Liver (tissue), 9 donors: ENCODE measurements around the gene SPA17. TPM values are rescaled to one million over a fixed set of nuclear protein-coding genes. Genes with fewer than 3 reads are reported as not detected.

Experiments
- DNase-seq: peaks from one replicate; pipeline ENCODE4 v3.0.0-alpha.2; 2017; ENCODE audit warnings: low spot score
- H3K27ac ChIP-seq, 2 donors: one replicate each; pipeline ENCODE4 v1.7.0; 2013; ENCODE audit warnings: inconsistent platforms in 2 of 2, low read length in 2 of 2, control low read depth in 1 of 2, low read depth in 1 of 2, mild to moderate bottlenecking in 1 of 2
- H3K27me3 ChIP-seq, 4 donors: one replicate each; pipeline versions ENCODE4 v1.6.1 to v1.7.0; 2013; ENCODE audit warnings: low read length in 3 of 4, inconsistent platforms in 1 of 4, mild to moderate bottlenecking in 1 of 4, moderate library complexity in 1 of 4; ENCODE audit not compliant: control insufficient read depth in 4 of 4, insufficient read depth in 4 of 4
- H3K36me3 ChIP-seq, 4 donors: one replicate each; pipeline versions ENCODE4 v1.6.1 to v1.7.0; 2013; ENCODE audit warnings: low read length in 3 of 4, mild to moderate bottlenecking in 3 of 4, low read depth in 1 of 4, moderate library complexity in 1 of 4; ENCODE audit not compliant: control insufficient read depth in 4 of 4, insufficient read depth in 3 of 4
- H3K4me1 ChIP-seq, 4 donors: one replicate each; pipeline versions ENCODE4 v1.6.1 to v1.7.0; 2013; ENCODE audit warnings: low read length in 3 of 4, mild to moderate bottlenecking in 3 of 4, moderate library complexity in 1 of 4; ENCODE audit not compliant: control insufficient read depth in 4 of 4, insufficient read depth in 4 of 4
- H3K4me3 ChIP-seq, 3 donors: one replicate each; pipeline versions ENCODE4 v1.6.1 to v1.7.0; 2013; ENCODE audit warnings: low read length in 3 of 3, control low read depth in 1 of 3, low read depth in 1 of 3, mild to moderate bottlenecking in 1 of 3
- H3K9ac ChIP-seq, 2 donors: one replicate each; pipeline ENCODE4 v1.7.0; 2013; ENCODE audit warnings: low read length in 2 of 2, mild to moderate bottlenecking in 2 of 2, moderate library complexity in 2 of 2, control low read depth in 1 of 2, low read depth in 1 of 2
- H3K9me3 ChIP-seq, 4 donors: one replicate each; pipeline versions ENCODE4 v1.6.1 to v1.7.0; 2013; ENCODE audit warnings: low read length in 3 of 4; ENCODE audit not compliant: control insufficient read depth in 4 of 4
- ATF3 ChIP-seq: IDR thresholded peaks from 2 replicates; pipeline ENCODE4 v1.6.1; 2016; ENCODE audit warnings: antibody characterized with exemption
- EGR1 ChIP-seq, 2 donors: IDR thresholded peaks; 2 replicates each; pipeline ENCODE4 v1.6.1; 2016 to 2018; ENCODE audit warnings: antibody characterized with exemption in 2 of 2, low read depth in 2 of 2
- FOXA1 ChIP-seq: IDR thresholded peaks from 2 replicates; pipeline ENCODE4 v1.6.1; 2016; ENCODE audit warnings: antibody characterized with exemption
- FOXA2 ChIP-seq: IDR thresholded peaks from 2 replicates; pipeline ENCODE4 v1.6.1; 2016; ENCODE audit warnings: antibody characterized with exemption
- GABPA ChIP-seq, 2 donors: IDR thresholded peaks in 1 of 2; conservative IDR thresholded peaks in 1 of 2; 2 replicates each; pipeline ENCODE4 v1.6.1; 2016; ENCODE audit warnings: antibody characterized with exemption in 2 of 2, mild to moderate bottlenecking in 1 of 2, moderate library complexity in 1 of 2
- HNF4A ChIP-seq, 2 donors: conservative IDR thresholded peaks; 2 replicates each; pipeline ENCODE4 v1.6.1; 2016; ENCODE audit warnings: antibody characterized with exemption in 2 of 2, mild to moderate bottlenecking in 2 of 2
- HNF4G ChIP-seq: IDR thresholded peaks from 2 replicates; pipeline ENCODE4 v1.6.1; 2016; ENCODE audit warnings: antibody characterized with exemption
- JUND ChIP-seq, 2 donors: IDR thresholded peaks; 2 replicates each; pipeline ENCODE4 v1.6.1; 2016; ENCODE audit warnings: antibody characterized with exemption in 2 of 2
- MAX ChIP-seq: IDR thresholded peaks from 2 replicates; pipeline ENCODE4 v1.6.1; 2016; ENCODE audit warnings: antibody characterized with exemption
- NR2F2 ChIP-seq: IDR thresholded peaks from 2 replicates; pipeline ENCODE4 v1.6.1; 2016; ENCODE audit warnings: antibody characterized with exemption
- RAD21 ChIP-seq, 2 donors: IDR thresholded peaks; 2 replicates each; pipeline ENCODE4 v1.6.1; 2016; ENCODE audit warnings: antibody characterized with exemption in 2 of 2, mild to moderate bottlenecking in 2 of 2
- RXRA ChIP-seq, 2 donors: IDR thresholded peaks; 2 replicates each; pipeline ENCODE4 v1.6.1; 2017 to 2018; ENCODE audit warnings: antibody characterized with exemption in 2 of 2, mild to moderate bottlenecking in 1 of 2
- TAF1 ChIP-seq: conservative IDR thresholded peaks from 2 replicates; pipeline ENCODE4 v1.6.1; 2016; ENCODE audit warnings: antibody characterized with exemption, mild to moderate bottlenecking
- ZBTB33 ChIP-seq: IDR thresholded peaks from 2 replicates; pipeline ENCODE4 v1.6.1; 2016; ENCODE audit warnings: antibody characterized with exemption
- WGBS: extraction: QIAGEN DNeasy Blood & Tissue Kit; methylation state at CpG from one replicate; pipeline ENCODE4 v1.1.7; 2013; 5-methylcytosine and 5-hydroxymethylcytosine counted together
- polyA plus RNA-seq, 2 donors: library from polyadenylated mRNA; stranded (reverse) in 1 of 2; unstranded in 1 of 2; fragments of 200-250 nt in 1 of 2; fragments of >200 nt in 1 of 2; fragmentation: Nextera tagmentation in 1 of 2; extraction: Ambion mirVana in 1 of 2; gene quantifications; one replicate each; pipeline versions ENCODE4 v1.2.1 to v1.2.3, GENCODE V29; 2013 to 2015
- total RNA-seq, 2 donors: library from RNA; depleted of rRNA; stranded (reverse); fragments of >200 nt; gene quantifications; one replicate each; pipeline ENCODE4 v1.2.3, GENCODE V29; 2014
- donor health status: healthy.
- donor health status: healthy.
- donor health status: healthy.
- donor health status: healthy.
- donor health status: healthy.

The SPA17 gene
- total and polyA plus RNA-seq, 4 donors: 0.47 to 3.2 (median 1.9) TPM

- H3K36me3 ChIP-seq: peaks cover 2 to 9% (median 4%) of the 10 kb centered on the region in 4 donors
- no peak for DNase-seq
- H3K4me3 ChIP-seq: no peak overlapping the region
- H3K9me3 ChIP-seq: no peaks in the 10 kb centered on the region
- H3K27me3 ChIP-seq: no peaks in the 10 kb centered on the region
- TF ChIP-seq NR2F2 (no peak), RAD21 (IDR thresholded peaks at IDR 0.05) (no peak), JUND (IDR thresholded peaks at IDR 0.05) (no peak), GABPA (IDR thresholded peaks at IDR 0.05 in 1 of 2, conservative IDR thresholded peaks at IDR 0.05 in 1 of 2) (no peak), HNF4A (conservative IDR thresholded peaks at IDR 0.05) (no peak), ZBTB33 (no peak), HNF4G (no peak)
- WGBS: 86% methylated on average over 16 of the region's 16 CpGs
- H3K9ac ChIP-seq: no peak overlapping the region
- H3K27ac ChIP-seq: no peak overlapping the region
- no peaks in the 10 kb centered on the region for H3K4me1 ChIP-seq
Measured at GRCh38 chr11:124656774-124657630, 16.7 kb upstream of the SPA17 start.

DNA sequence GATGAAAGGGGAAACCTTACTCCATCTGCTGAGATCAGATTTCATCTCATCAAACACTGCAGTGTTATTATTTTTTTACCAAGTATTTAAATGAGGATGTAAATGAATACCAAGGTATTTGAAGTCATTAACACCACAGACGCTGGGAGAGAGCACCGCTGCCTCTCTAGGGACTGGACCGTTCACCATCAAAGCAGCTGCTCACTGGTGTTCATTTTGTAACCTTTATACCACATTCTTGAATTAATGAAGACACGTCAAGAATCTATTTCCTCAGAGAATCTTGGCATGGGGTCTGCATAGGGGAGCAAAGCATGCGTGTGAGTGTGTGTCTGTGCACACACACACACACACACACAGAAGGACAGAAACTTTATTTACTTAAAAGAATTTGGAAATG, 15.8 kb upstream of the SPA17 start:
- H3K27me3 ChIP-seq: no peaks in the 10 kb centered on the region
- H3K27ac ChIP-seq: no peak overlapping the region
- no peak overlapping the region for H3K4me3 ChIP-seq
- no peaks in the 10 kb centered on the region for H3K9me3 ChIP-seq
- H3K4me1 ChIP-seq: no peaks in the 10 kb centered on the region
- no peak for DNase-seq
- peaks cover 2 to 9% (median 4%) of the 10 kb centered on the region in 4 donors for H3K36me3 ChIP-seq
- 91% methylated on average over 5 of the region's 5 CpGs for WGBS
- no peak for TF ChIP-seq NR2F2
- TF ChIP-seq TAF1: no peak
- TF ChIP-seq MAX: no peak
- TF ChIP-seq EGR1 (IDR thresholded peaks at IDR 0.05; ENCODE audit: low read depth in 2 of 2): no peak
- no peak for TF ChIP-seq JUND (IDR thresholded peaks at IDR 0.05)
- no peak for TF ChIP-seq RXRA (IDR thresholded peaks at IDR 0.05)
- no peak for TF ChIP-seq FOXA2
- no peak for TF ChIP-seq RAD21 (IDR thresholded peaks at IDR 0.05)
- no peak for TF ChIP-seq ZBTB33
- no peak for TF ChIP-seq FOXA1
- TF ChIP-seq ATF3: no peak
- no peak for TF ChIP-seq GABPA (IDR thresholded peaks at IDR 0.05 in 1 of 2, conservative IDR thresholded peaks at IDR 0.05 in 1 of 2)
- no peak overlapping the region for H3K9ac ChIP-seq
